ENCODE measurements around the gene LMAN1L.

- TF ChIP-seq EZH2phosphoT487 (IDR thresholded peaks at IDR 0.05; ENCODE audit: low read depth) = no peak
- no peak for TF ChIP-seq CTCF (IDR thresholded peaks at IDR 0.05; ENCODE audit: low read depth, low read length)
Observed at GRCh38 chr15:74791667-74792066, 21.0 kb upstream of the LMAN1L start.

Data from OCI-LY3 (cell line).